SH-SY5Y (cell line): ENCODE measurements around the gene CAPZA1.

Source experiments
- GATA2 ChIP-seq: IDR thresholded peaks from 2 replicates; pipeline ENCODE4 v1.6.1; 2011; ENCODE audit warnings: mild to moderate bottlenecking, low read depth, low read length
- GATA3 ChIP-seq: IDR thresholded peaks from 2 replicates; pipeline ENCODE4 v1.6.1; 2011; ENCODE audit warnings: low read depth, mild to moderate bottlenecking, low read length, moderate library complexity

- TF ChIP-seq GATA2 (no peak), GATA3 (no peak)
Measured at GRCh38 chr1:112689196-112689841, 69.7 kb downstream of the CAPZA1 start.
